ENCODE results near the gene DCLK1.

DNA sequence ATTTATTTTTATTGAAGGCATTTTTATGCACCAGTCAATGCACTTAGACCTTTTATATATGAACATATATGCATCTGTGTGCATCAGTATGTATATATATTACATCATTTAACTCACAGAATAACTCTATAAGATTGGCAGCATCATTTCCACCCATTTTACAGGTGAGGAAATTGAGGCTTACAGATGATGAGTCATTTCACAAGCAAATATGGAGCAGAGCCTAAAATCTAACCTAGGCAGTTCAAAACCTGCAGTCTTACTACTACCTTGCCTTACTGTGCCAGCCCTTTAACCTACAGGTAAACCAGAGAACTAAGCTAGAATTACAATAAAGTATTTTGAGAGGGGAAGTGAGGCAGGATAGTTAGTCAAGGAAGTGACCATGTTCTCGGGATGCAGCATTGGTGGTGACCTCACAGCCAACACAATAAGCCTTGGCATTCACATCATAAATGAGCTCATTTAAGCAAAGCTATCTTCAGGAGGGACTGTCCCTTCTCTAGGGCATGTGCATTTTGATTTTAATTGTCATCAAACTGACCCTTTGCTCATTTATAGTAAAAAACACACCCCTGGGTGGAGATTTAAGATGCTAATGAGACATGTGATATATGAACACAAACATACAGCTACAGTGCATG lies 274.3 kb downstream of the DCLK1 start:
- TF ChIP-seq, protein P1, sequence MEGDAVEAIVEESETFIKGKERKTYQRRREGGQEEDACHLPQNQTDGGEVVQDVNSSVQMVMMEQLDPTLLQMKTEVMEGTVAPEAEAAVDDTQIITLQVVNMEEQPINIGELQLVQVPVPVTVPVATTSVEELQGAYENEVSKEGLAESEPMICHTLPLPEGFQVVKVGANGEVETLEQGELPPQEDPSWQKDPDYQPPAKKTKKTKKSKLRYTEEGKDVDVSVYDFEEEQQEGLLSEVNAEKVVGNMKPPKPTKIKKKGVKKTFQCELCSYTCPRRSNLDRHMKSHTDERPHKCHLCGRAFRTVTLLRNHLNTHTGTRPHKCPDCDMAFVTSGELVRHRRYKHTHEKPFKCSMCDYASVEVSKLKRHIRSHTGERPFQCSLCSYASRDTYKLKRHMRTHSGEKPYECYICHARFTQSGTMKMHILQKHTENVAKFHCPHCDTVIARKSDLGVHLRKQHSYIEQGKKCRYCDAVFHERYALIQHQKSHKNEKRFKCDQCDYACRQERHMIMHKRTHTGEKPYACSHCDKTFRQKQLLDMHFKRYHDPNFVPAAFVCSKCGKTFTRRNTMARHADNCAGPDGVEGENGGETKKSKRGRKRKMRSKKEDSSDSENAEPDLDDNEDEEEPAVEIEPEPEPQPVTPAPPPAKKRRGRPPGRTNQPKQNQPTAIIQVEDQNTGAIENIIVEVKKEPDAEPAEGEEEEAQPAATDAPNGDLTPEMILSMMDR (IDR thresholded peaks at IDR 0.05 in 2 of 3, conservative IDR thresholded peaks at IDR 0.05 in 1 of 3; ENCODE audit: control insufficient read depth in 2 of 3, extremely low read depth in 1 of 3, insufficient read depth in 1 of 3, low read depth in 3 of 3, low read length in 3 of 3): no peak
- no peak for TF ChIP-seq JUND (IDR thresholded peaks at IDR 0.05; ENCODE audit: low read depth, low read length)
- TF ChIP-seq RCOR1 (conservative IDR thresholded peaks at IDR 0.05; ENCODE audit: low read depth, low read length): no peak
- TF ChIP-seq, protein P2, sequence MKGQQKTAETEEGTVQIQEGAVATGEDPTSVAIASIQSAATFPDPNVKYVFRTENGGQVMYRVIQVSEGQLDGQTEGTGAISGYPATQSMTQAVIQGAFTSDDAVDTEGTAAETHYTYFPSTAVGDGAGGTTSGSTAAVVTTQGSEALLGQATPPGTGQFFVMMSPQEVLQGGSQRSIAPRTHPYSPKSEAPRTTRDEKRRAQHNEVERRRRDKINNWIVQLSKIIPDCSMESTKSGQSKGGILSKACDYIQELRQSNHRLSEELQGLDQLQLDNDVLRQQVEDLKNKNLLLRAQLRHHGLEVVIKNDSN (IDR thresholded peaks at IDR 0.05; ENCODE audit: borderline replicate concordance, extremely low read length, insufficient read depth, low read depth, low read length): no peak
- TF ChIP-seq, protein P3, sequence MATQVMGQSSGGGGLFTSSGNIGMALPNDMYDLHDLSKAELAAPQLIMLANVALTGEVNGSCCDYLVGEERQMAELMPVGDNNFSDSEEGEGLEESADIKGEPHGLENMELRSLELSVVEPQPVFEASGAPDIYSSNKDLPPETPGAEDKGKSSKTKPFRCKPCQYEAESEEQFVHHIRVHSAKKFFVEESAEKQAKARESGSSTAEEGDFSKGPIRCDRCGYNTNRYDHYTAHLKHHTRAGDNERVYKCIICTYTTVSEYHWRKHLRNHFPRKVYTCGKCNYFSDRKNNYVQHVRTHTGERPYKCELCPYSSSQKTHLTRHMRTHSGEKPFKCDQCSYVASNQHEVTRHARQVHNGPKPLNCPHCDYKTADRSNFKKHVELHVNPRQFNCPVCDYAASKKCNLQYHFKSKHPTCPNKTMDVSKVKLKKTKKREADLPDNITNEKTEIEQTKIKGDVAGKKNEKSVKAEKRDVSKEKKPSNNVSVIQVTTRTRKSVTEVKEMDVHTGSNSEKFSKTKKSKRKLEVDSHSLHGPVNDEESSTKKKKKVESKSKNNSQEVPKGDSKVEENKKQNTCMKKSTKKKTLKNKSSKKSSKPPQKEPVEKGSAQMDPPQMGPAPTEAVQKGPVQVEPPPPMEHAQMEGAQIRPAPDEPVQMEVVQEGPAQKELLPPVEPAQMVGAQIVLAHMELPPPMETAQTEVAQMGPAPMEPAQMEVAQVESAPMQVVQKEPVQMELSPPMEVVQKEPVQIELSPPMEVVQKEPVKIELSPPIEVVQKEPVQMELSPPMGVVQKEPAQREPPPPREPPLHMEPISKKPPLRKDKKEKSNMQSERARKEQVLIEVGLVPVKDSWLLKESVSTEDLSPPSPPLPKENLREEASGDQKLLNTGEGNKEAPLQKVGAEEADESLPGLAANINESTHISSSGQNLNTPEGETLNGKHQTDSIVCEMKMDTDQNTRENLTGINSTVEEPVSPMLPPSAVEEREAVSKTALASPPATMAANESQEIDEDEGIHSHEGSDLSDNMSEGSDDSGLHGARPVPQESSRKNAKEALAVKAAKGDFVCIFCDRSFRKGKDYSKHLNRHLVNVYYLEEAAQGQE (IDR thresholded peaks at IDR 0.05; ENCODE audit: low read depth, low read length): no peak
- TF ChIP-seq, protein P4, sequence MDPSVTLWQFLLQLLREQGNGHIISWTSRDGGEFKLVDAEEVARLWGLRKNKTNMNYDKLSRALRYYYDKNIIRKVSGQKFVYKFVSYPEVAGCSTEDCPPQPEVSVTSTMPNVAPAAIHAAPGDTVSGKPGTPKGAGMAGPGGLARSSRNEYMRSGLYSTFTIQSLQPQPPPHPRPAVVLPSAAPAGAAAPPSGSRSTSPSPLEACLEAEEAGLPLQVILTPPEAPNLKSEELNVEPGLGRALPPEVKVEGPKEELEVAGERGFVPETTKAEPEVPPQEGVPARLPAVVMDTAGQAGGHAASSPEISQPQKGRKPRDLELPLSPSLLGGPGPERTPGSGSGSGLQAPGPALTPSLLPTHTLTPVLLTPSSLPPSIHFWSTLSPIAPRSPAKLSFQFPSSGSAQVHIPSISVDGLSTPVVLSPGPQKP (IDR thresholded peaks at IDR 0.05; ENCODE audit: low read depth, low read length): no peak
- TF ChIP-seq RBBP5 (conservative IDR thresholded peaks at IDR 0.05): no peak
- no peak for TF ChIP-seq KLF5 (IDR thresholded peaks at IDR 0.05; ENCODE audit: partially characterized antibody)
- TF ChIP-seq ZNF274 (IDR thresholded peaks at IDR 0.05; ENCODE audit: insufficient read depth, insufficient read length): no peak
- no peak for TF ChIP-seq NFYB (IDR thresholded peaks at IDR 0.05; ENCODE audit: insufficient read depth, low read depth, low read length)
- no peak for TF ChIP-seq POLR2AphosphoS5 (IDR thresholded peaks at IDR 0.05; ENCODE audit: low read length)
